Measurements from ENCODE around the gene TMEM14A. TPM values are rescaled to one million over a fixed set of nuclear protein-coding genes. Genes with fewer than 3 reads are reported as not detected.

TMEM14A gene
- total and polyA plus RNA-seq, 9 of the 15 experiments (the other 6 are each of a cell fraction or from before 2014, with no cell fraction given): 3.5 to 43.3 (median 8.5) TPM

DNA sequence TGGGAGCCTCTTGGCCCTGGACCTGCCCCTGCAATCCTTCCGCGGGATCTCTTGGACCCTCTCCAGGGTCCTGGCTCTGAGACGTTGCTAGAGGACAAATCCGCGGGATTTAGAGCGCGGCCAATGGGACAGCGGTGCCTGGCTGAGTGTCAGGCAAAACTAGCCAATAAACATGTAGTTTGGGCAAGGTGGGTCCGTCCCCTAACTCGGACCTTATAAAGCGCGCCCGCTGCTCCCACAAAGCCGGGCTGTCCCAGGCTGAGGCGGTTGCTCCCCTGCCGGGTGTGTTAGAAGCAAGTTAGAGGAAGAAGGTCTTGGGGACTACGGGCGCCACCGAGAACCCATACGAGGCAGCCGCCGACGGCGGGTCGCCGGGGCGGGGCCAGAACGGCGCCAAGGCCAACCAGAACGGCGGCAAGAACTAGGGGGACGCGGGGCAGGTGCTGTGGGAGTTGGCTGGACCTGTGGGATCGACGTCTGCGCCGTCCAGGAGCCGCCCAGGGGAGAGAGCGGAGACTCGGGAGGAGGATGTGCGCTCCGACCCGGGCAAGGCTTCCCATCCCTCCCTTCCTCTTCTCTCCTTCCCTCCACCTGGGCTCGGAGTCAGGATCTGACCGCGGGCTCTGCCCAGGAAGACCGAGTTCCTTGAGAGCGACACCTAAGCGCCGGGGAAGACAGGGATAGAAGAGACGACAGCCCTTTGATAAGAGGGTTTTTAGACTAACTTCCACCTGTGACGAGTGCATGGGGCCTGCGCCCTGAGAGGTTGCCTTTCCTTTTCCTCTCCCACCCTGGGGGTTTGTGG lies 6.5 kb upstream of the TMEM14A start (continued):
- TF ChIP-seq, protein P1, sequence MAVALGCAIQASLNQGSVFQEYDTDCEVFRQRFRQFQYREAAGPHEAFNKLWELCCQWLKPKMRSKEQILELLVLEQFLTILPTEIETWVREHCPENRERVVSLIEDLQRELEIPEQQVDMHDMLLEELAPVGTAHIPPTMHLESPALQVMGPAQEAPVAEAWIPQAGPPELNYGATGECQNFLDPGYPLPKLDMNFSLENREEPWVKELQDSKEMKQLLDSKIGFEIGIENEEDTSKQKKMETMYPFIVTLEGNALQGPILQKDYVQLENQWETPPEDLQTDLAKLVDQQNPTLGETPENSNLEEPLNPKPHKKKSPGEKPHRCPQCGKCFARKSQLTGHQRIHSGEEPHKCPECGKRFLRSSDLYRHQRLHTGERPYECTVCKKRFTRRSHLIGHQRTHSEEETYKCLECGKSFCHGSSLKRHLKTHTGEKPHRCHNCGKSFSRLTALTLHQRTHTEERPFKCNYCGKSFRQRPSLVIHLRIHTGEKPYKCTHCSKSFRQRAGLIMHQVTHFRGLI (CRISPR knock-in tag; IDR thresholded peaks at IDR 0.05): no peak
- no peak for TF ChIP-seq SMAD2 (IDR thresholded peaks at IDR 0.05; ENCODE audit: low read depth, low read length)
- TF ChIP-seq, protein P2, sequence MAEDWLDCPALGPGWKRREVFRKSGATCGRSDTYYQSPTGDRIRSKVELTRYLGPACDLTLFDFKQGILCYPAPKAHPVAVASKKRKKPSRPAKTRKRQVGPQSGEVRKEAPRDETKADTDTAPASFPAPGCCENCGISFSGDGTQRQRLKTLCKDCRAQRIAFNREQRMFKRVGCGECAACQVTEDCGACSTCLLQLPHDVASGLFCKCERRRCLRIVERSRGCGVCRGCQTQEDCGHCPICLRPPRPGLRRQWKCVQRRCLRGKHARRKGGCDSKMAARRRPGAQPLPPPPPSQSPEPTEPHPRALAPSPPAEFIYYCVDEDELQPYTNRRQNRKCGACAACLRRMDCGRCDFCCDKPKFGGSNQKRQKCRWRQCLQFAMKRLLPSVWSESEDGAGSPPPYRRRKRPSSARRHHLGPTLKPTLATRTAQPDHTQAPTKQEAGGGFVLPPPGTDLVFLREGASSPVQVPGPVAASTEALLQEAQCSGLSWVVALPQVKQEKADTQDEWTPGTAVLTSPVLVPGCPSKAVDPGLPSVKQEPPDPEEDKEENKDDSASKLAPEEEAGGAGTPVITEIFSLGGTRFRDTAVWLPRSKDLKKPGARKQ (CRISPR knock-in tag; IDR thresholded peaks at IDR 0.05): no peak
- TF ChIP-seq CBX1 (IDR thresholded peaks at IDR 0.05; ENCODE audit: low read depth): 0 out of 2 replicates have a peak, but pooled peaks have one; percentile 44
- TF ChIP-seq SRSF1 (IDR thresholded peaks at IDR 0.05; ENCODE audit: low read depth, low read length): no peak
- TF ChIP-seq, protein P3, sequence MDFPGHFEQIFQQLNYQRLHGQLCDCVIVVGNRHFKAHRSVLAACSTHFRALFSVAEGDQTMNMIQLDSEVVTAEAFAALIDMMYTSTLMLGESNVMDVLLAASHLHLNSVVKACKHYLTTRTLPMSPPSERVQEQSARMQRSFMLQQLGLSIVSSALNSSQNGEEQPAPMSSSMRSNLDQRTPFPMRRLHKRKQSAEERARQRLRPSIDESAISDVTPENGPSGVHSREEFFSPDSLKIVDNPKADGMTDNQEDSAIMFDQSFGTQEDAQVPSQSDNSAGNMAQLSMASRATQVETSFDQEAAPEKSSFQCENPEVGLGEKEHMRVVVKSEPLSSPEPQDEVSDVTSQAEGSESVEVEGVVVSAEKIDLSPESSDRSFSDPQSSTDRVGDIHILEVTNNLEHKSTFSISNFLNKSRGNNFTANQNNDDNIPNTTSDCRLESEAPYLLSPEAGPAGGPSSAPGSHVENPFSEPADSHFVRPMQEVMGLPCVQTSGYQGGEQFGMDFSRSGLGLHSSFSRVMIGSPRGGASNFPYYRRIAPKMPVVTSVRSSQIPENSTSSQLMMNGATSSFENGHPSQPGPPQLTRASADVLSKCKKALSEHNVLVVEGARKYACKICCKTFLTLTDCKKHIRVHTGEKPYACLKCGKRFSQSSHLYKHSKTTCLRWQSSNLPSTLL (IDR thresholded peaks at IDR 0.05): no peak
- TF ChIP-seq ZFP30 (CRISPR knock-in tag; IDR thresholded peaks at IDR 0.05; ENCODE audit: borderline replicate concordance): no peak
- TF ChIP-seq, protein P4, sequence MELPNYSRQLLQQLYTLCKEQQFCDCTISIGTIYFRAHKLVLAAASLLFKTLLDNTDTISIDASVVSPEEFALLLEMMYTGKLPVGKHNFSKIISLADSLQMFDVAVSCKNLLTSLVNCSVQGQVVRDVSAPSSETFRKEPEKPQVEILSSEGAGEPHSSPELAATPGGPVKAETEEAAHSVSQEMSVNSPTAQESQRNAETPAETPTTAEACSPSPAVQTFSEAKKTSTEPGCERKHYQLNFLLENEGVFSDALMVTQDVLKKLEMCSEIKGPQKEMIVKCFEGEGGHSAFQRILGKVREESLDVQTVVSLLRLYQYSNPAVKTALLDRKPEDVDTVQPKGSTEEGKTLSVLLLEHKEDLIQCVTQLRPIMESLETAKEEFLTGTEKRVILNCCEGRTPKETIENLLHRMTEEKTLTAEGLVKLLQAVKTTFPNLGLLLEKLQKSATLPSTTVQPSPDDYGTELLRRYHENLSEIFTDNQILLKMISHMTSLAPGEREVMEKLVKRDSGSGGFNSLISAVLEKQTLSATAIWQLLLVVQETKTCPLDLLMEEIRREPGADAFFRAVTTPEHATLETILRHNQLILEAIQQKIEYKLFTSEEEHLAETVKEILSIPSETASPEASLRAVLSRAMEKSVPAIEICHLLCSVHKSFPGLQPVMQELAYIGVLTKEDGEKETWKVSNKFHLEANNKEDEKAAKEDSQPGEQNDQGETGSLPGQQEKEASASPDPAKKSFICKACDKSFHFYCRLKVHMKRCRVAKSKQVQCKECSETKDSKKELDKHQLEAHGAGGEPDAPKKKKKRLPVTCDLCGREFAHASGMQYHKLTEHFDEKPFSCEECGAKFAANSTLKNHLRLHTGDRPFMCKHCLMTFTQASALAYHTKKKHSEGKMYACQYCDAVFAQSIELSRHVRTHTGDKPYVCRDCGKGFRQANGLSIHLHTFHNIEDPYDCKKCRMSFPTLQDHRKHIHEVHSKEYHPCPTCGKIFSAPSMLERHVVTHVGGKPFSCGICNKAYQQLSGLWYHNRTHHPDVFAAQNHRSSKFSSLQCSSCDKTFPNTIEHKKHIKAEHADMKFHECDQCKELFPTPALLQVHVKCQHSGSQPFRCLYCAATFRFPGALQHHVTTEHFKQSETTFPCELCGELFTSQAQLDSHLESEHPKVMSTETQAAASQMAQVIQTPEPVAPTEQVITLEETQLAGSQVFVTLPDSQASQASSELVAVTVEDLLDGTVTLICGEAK (IDR thresholded peaks at IDR 0.05): 0 out of 2 replicates have a peak, but pooled peaks have one; percentile 10
- TF ChIP-seq, protein P4 (CRISPR knock-in tag; IDR thresholded peaks at IDR 0.05): no peak
- no peak for TF ChIP-seq CHD4 (IDR thresholded peaks at IDR 0.05; ENCODE audit: insufficient read depth, insufficient replicate concordance, low read depth, low read length, poor library complexity, severe bottlenecking)
- peak; percentile 46; the same call in 1 of the 2 replicates for TF ChIP-seq ATF7 (IDR thresholded peaks at IDR 0.05)

All from K562 (cell line).